Endothelial cell of hepatic sinusoid (primary cell): ENCODE measurements around the gene KIF13A.
"Not testable (repeated sequence)": the region's sequence is repeated elsewhere in the genome, so short reads cannot be mapped to it uniquely, and the experiment has no call there.

ENCODE experiments used
- in situ Hi-C: cut with HindIII; loops from 2 replicates; pipeline ENCODE4 v1.10.0; 2017; ENCODE audit warnings: low sequenced_read_pairs

KIF13A gene

DNA sequence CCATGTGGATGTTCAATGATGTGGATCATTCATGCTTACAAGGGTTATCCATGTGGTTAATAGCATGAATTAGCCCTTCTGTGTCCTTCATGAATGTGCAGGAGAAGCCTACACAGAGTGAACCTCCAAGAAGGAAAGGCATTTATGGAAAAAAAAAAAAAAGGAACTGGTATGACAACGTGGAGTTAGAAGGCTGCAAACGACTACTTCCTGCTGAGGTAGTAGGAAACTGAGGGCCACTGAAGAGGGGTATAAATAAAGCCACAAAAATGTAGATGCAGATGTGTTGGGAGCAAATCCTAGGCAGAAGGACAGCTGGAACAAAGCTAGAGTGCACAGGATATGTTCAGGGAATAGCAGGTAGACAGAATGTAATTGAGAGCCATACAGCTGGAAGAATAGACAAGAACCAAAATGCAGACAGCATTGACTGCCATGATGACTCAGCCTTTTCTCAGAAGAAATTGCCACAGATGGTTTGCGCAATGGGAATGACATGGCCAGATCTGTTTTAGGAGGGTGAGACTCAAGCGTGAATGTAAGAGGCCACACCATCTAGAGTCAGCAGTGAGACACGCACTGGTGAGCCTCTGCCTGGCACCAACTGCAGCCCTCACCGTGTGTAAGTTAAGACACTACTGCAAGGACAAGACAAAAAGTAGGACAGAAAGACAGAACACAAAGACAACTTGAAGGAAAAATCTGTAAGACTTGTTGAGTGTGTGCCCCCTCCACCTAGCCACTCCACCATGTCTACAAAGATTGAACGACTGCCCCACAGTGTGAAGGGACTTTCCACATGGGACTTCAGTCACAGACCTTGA lies 79.8 kb downstream of the KIF13A start:
- in situ Hi-C loops: no loop called here

DNA sequence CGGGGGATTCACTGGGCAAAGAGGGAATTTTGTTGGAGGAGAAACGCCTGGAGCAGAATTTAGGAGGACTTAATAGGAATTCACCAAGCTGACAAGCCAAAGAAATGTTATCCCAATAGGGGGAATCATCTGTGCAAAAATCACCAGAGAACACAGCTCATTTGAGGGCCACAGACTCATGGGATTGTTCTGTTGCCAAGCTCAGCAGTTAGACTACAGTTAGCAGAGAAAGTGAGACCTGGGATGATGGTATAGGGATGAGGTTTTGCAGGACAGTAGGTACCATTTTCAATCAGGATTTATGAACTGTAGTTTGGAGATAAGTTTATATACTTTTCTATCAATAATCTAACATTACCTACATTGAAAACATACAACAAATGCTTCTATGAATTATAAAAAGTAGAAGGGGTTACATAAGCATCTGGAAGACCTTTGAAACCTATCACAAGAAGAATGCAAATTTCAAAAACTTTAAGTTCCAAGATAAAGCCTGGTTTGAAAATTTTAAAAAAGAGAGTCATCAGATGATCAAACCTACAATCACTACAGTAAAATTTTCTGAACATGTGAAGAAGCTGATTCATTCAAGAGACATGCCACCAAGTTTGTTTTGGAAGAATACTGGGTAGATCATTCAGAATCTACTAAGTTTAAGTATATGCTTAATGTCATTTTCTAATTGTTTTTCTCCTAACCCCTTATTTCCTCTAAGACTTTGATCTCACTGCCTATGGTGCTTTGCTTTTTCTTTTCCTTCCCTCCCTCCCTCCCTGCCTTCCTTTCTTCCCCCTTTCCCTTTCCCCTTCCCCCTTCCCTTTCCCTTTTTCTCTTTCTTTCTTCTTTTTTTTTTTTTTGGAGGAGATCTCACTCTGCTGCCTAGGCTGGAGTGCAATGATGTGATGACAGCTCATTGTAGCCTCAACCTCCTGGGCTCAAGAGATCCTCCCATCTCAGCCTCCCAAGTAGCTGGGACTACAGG lies 81.5 kb downstream of the KIF13A start:
- in situ Hi-C loops: no loop called here

DNA sequence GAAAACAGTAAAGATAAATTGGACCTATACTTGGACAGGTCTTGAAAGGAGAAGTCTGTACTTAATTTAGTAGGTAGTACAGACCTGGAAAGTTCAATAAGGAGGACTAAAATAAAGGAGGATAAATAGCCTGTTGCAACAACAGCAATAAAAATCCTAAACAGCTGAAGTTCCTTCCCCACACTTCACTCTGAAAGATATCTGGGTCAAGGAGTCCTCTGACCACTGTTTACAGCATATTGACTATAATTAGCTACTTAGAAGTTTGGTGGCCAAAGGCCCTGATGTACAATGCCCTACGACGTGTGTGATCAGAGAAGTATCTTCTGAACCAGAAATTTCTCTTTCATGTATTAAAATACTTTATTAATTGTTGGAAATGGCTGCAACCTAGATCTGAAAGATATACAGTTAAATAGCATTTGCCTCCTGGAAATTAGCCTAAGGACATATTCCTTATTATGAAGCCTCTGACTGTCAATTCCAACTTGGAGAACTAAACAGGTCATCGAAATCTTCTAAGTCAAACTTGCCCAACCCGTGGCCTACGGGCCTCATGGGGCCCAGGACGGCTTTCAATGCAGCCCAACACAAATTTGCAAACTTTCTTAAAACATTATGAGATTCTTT lies 82.8 kb downstream of the KIF13A start:
- in situ Hi-C loops: no loop called here

DNA sequence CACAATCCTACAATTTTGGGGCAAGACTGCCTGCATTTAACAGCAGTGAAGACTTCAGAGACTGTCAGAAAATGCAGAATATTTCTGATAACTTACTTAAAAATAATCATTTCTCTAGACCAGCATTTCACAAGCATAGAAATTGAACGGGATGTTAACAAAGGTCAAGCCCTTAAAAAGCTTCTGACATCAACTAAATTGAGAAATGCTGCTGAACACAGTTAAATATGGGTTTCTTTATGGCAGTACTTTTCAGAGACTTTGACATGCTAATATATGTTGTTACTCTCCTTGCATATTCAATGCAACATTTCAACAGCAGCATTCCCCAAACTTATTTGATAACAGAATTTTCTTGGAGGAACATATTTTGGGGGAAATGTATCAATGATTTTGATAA lies 84.5 kb downstream of the KIF13A start:
- in situ Hi-C loops: no loop called here

DNA sequence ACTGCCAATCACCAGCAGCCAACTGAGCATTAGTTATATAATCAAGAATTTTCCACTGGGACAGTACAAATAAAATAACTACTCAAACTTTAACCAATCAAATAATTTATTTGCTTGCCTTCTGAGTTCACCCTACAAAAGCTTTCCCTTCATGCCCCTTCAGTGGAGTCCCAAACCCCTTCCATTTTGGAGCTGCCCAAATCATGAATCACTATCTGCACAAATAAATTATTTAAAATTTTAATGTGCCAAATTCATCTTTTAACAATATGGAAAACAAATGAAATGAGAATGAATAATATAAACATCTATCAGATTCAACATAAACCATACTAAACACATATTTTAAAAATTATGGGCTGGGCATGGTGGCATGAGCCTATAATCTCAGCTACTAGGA lies 85.9 kb downstream of the KIF13A start:
- in situ Hi-C loops: no loop called here

DNA sequence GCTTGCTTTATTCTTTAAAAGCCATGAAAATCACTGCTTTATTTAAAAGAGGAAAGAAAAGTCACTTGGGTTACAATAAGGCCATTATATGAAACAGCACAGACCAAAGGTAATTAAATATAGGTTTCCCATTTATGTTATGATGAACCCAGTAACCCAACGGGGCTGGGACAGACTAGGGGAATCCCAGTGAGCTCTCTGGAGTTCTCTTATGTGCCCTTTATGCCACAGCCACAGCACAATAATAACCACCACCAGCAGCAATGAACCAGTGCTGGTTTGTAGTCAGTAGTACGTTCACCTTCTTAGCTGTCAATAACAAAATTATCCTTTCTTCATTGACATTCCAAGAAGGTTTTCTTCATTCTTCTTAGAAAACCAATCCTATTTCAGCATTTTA lies 87.4 kb downstream of the KIF13A start:
- in situ Hi-C loops: no loop called here

DNA sequence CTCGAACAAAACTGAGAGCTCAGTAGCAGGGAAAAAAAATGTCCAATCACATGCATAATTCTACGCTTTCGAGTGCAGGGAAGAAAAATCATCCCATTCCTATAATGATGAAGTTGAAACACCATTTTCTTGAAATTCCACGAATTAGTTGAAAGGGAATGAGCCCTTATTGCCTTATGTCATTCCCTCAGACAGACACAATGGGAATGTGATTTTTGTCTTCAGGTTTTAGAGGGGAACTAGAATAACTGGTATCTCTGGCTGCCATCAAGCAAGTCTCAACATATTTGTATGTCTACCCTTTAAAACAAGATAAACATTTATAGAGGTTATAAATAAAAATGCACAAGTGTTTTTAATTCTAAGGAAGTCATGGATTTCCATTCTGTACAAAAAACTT lies 87.9 kb downstream of the KIF13A start:
- in situ Hi-C loops: no loop called here

DNA sequence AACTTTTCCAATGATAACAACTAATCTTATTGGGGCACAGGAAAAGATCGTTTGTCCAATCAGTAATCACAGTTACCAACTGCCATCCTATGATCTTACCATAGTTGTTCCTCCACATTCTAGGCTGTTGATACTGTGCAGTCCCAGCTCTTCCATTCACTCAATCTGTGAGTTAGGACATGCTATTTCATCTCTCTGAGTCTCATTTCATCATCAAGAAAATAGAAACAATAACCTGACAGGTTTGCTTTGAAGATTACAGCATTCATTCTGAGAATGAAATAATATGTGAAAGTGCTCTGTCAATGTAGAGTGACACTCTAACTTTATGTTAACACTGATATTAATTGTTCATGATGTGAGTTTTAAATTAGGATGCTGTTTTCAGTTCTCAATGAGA lies 89.8 kb downstream of the KIF13A start:
- in situ Hi-C loops: no loop called here

DNA sequence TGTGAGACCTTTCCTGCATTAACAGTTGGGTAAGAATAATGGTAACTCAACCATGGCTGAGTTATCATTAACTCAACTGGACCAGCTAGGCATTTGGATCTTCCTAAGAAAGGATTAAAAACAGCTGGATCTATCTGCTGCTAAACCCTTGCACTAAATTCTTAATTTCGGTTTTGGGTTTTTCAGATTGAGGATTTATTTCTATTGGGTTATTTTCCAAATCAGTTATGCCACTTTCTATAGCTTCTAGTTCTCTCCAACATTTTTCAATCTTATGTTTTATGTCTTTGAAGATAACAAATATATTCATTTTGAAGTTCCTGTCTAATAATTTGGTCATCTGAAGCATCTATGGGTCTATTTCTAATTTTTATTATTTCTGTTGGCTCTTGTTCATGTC lies 92.5 kb downstream of the KIF13A start:
- in situ Hi-C loops: no loop called here

DNA sequence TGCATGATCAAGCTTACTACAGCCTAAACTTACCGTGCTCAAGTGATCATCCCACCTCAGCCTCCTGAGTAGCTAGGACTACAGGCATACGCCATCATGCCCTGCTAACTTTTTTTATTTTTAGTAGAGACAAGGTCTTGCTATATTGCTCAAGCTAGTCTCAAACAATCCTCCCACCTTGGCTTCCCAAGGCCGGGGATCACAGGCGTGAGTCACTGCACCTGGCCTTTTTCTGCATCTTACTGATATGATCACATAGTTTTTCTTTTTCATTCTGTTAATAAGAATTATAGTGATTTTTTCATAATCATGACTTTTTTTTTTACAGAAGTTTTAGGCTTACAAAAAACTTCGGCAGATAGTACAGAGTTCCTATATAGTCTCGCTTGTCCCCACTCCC lies 93.2 kb downstream of the KIF13A start:
- in situ Hi-C loops: no loop called here

DNA sequence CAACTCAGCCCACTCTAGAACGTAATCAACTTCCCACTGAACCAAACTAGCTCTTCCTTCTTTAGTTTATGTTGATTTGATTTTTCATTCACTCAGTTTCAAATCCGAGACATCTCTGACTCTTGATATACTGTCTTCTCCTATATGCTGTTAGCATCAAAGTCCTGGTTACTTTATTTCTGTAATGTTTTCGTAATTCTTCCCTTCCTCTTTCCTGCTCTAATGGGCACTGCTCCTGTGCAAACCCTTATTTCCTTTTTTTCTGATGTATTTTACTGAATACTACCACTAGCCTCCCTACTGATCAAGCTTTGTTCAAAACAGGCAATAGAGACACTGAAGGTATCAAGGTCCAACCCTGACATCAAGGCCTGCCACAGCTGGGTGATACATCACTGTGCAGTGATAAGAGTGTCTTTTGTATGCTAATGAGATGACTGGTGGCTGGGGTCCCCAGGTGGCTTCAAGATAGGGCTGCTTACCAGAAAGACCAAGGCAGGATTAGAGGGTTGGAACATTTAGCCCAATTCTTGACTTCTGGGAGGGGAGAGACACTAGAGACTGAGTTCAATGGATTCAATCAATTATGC lies 95.2 kb downstream of the KIF13A start:
- in situ Hi-C loops: no loop called here

DNA sequence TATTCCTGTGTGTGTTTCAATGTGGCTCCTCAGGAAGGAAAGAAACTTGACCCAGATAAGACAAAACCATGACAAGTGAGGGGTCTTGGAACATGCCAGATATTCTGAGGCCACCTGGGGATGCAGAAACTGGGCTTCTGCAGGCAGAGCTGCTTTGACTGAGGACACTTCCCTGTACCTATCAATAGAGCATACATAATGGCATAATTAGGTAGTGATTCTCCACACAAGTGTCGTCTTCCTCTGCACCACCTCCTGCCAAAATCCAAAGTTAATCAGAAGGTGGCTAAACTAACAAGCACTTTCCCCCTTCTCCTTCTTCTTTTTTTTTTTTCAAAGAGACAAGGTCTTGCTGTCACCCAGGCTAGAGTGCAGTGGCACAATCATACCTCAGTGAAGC lies 97.1 kb downstream of the KIF13A start:
- in situ Hi-C loops: no loop called here

DNA sequence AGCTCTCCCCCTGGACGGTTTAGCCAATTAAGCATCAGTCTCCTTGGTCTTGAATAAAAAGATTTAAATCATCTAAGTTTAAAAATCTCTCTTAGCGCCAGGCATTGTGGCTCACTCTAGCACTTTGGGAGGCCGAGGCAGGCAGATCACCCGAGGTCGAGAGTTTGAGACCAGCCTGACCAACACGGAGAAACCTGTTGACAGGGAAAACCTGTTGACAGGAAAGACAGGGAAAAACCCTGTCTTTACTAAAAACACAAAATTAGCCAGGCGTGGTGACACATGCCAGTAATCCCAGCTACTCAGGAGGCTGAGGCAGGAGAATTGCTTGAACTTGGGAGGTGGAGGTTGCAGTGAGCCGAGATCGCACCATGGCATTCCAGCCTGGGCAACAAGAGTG lies 97.7 kb downstream of the KIF13A start:
- in situ Hi-C loops: not testable (repeated sequence)

DNA sequence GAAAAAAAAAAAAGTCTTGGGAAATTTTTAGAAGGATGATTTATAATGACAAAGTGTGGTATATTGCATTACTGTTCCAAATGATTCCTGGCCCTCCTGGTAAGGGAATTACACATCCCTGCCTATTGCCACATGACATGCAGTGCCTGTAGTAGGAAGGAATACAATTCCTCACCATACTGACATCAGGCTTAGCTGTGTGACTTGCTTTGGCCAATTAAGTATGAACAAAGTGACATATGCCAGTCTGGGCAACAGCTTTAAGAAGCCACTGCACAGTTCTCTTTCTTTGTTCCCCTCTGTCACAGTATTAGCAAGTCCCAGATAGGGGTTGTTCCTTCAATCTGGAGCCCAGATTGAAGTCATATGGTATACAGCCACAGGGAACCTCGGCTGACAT lies 100.5 kb downstream of the KIF13A start:
- in situ Hi-C loops: no loop called here

DNA sequence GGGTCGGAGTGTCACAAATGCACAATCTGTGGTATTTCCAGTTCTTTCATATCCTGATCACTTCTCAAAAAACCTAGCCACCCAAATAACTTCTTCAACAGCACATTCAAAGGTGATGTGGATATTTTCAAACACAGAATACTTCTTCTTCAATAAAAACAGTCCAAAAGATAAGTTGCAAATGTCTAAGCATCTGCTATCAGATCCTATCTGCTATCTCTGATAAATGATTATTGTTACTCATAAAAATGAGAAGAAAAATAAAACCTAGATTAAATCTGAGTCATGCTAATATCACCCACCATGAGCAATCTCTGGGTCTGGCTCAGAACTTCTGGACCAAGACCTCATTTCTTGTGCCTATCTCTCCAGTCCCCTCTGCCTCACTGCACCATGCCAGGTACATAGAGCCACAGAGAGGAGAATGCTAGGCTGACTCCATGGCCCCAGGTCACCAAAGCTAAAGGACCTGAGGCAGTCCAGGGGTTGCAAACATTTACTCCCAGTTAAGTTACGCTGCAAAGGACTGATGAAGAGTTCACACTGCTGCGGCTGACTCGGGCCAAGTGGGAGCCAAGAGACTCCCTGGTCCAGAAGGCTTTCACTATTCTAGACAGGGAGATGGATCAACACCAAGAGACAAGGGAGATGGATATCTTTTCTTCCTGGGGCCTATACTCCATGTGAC lies 101.4 kb downstream of the KIF13A start:
- in situ Hi-C loops: no loop called here

DNA sequence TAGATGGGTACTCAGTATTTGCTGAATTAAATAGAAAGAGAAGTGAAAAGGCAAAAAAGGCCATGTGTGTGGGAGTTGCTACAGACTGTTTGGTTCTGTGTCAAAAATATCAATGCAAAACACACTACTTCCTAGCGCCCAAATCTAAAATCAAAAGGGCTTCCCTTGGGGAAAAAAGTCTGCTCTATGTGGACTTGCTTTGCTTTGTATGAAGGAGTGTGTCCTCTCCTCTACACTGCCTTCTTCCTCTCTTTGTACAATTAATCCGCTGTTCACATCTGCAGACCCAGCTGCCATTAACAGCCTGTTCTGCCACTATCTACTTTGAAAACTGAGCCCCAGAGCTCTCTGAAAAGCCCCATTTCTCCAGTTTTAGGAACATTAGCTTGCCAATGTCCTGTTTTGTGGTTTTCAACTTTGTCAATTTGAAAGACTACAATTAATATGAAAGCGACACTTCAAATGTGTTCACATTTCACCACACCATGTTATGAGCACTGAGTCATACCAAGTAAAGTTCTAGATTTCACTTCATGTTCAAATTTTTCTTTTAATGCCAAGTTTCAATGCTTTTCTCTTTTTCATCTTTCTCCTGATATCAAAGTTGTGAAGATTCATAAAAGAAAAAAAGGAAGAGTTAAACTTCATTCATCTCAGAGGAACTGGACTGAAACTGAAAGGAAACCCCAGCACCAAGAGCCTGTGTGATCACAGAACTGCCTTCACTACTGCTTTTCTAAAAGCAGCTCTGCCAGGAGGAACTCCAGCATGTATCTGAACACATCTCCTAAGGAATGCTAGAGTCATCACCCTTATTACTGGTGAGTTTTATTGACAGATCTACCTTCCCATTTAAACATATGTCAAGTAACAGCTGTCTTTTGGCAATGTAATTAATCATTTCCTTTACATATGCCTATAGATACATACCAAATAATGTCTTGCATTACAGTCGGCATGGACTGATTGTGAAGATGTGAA lies 102.6 kb downstream of the KIF13A start:
- in situ Hi-C loops: no loop called here

DNA sequence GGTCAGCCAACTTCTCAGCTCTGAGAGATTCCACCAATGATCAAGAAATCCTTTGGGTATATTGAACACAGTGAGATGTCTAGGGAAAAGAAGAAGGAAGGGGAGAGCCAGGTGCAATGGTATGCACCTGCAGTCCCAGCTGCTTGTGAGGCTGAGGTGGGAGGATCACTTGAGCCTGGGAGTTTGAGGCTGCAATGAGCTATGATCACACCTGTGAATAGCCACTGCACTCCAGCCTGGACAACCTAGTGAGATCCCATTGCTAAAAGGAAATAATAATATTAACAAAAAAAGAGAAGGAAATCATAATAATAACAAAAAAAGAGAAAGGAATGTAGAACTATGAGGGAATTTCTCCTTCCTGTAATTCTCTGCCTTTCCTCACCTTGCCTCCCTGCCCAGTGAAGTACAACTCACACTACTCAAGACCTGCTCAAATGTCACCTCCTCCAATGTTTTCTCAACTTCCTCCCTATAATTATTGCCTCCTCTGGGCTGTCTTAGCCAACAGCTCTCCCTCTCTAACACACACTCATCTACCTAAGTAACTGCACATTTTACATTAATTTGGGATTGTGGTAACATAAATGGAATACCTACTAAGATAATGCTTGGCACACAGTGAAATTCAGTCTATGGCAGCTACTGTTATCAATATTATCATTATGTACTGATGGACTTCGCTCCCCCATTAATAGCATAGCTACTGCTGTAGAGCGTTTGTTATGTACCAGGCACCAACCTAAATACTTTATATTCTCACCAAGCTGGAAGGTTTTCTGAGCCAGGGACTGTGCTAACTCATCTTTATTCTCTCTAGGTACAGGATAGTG lies 103.6 kb downstream of the KIF13A start:
- in situ Hi-C loops: no loop called here

DNA sequence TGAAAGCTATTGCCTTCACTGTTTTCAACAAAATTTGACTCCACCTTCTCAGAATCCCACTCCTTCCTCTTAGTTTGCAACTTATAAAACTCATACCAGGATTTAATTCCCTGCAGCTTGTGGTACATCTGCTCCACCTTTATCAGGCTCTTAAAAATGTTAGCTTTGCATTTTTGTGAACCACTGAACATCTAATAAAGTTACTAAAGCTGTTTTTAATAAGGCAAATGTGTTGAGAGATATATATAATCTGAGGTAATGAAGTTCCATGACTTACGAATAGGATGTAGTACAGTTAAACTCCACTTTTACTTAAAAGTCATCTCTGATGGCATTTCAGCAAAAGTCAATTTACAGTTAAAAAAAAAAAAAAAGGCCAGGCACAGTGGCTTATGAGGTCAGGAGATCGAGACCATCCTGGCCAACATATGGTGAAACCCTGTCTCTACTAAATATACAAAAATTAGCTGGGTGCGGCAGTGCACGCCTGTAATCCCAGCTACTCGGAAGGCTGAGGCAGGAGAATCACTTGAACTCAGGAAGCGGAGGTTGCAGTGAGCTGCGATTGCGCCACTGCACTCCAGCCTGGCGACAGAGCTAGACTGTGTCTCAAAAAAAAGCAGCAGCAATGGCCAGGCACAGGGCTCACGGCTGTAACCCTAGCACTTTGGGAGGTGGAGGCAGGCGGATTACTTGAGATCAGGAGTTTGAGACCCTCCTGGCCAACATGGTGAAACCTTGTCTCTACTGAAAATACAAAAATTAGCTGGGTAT lies 106.2 kb downstream of the KIF13A start:
- in situ Hi-C loops: no loop called here
